Choroid plexus epithelial cell (primary cell): ENCODE data around the gene MYL1.

Experiments used
- DNase-seq: peaks from one replicate; pipeline ENCODE4 v3.0.0-alpha.2; 2010; ENCODE audit warnings: low read depth
- H3K4me3 ChIP-seq: 2 replicates; pipeline ENCODE4 v1.5.1; 2011; ENCODE audit warnings: low read depth, mild to moderate bottlenecking, control low read depth, low read length, moderate library complexity
- CTCF ChIP-seq: conservative IDR thresholded peaks from 2 replicates; pipeline ENCODE4 v1.5.1; 2011; ENCODE audit warnings: low read depth, mild to moderate bottlenecking, control low read depth, inconsistent platforms, low read length, moderate library complexity

MYL1 gene

GRCh38 chr2:210259687-210260086 lies 55.3 kb downstream of the MYL1 start:
- DNase-seq = no peak
- TF ChIP-seq CTCF = no peak
- no peak overlapping the region for H3K4me3 ChIP-seq

- DNase-seq = no peak
- TF ChIP-seq CTCF = no peak
- no peak overlapping the region for H3K4me3 ChIP-seq
Measured at GRCh38 chr2:210252699-210253606, 62.0 kb downstream of the MYL1 start.

GRCh38 chr2:210250622-210251021 lies 64.4 kb downstream of the MYL1 start:
- peak; percentile 6 for DNase-seq
- no peak for TF ChIP-seq CTCF
- no peak overlapping the region for H3K4me3 ChIP-seq
